Measurements from ENCODE around the gene ABCA2. TPM values are rescaled to one million over a fixed set of nuclear protein-coding genes. Genes with fewer than 3 reads are reported as not detected.

ABCA2 gene
- total and polyA plus RNA-seq, 3 donors from 2014 or later = 33.6 to 65.5 (median 56.0) TPM

- Histone ChIP-seq H3K4me3 (peak overlapping the region; percentile 59 to 67), H3K9me3 (no peaks in the 10 kb centered on the region), H3K27me3 (no peaks in the 10 kb centered on the region), H3K27ac (peak overlapping the region; percentile 31 to 55), H3K4me1 (peaks cover 10% of the 10 kb centered on the region), H3K36me3 (ENCODE audit: low read depth, missing control alignments) (no peaks in the 10 kb centered on the region)
- intact Hi-C loops (cut with DNase I; ENCODE audit: low total_unique reads) = no loop called here
- 2 to 6% methylated on average over 7 to 76 of the region's 96 CpGs for WGBS, 2 donors
- peak; percentile 57 for DNase-seq
- no peak for TF ChIP-seq CTCF (IDR thresholded peaks at IDR 0.05)
- no peak for TF ChIP-seq POLR2A (IDR thresholded peaks at IDR 0.05)
Measured at GRCh38 chr9:137045294-137046087, 17.5 kb upstream of the ABCA2 start.

- intact Hi-C loops (cut with DNase I; ENCODE audit: low total_unique reads) = no loop called here
- Histone ChIP-seq H3K9me3 (no peaks in the 10 kb centered on the region), H3K27me3 (no peaks in the 10 kb centered on the region), H3K4me1 (peaks cover 10% of the 10 kb centered on the region), H3K36me3 (ENCODE audit: low read depth, missing control alignments) (no peaks in the 10 kb centered on the region), H3K27ac (no peak overlapping the region), H3K4me3 (peak overlapping the region; percentile 59 to 66)
- no peak for DNase-seq
- TF ChIP-seq POLR2A (IDR thresholded peaks at IDR 0.05) = no peak
- TF ChIP-seq CTCF (IDR thresholded peaks at IDR 0.05) = no peak
- 18 to 26% methylated on average over 16 to 18 of the region's 18 CpGs for WGBS, 2 donors
Measured at GRCh38 chr9:137044502-137045177, 16.6 kb upstream of the ABCA2 start.

GRCh38 chr9:137044037-137044436 is 16.0 kb upstream of the ABCA2 start:
- no peaks in the 10 kb centered on the region for H3K36me3 ChIP-seq (ENCODE audit: low read depth, missing control alignments)
- H3K9me3 ChIP-seq = no peaks in the 10 kb centered on the region
- H3K4me3 ChIP-seq = no peak overlapping the region
- no peak for DNase-seq
- H3K4me1 ChIP-seq = peaks cover 10% of the 10 kb centered on the region
- intact Hi-C loops (cut with DNase I; ENCODE audit: low total_unique reads) = no loop called here
- no peaks in the 10 kb centered on the region for H3K27me3 ChIP-seq
- H3K27ac ChIP-seq = no peak overlapping the region
- TF ChIP-seq POLR2A (IDR thresholded peaks at IDR 0.05) (no peak), CTCF (IDR thresholded peaks at IDR 0.05) (no peak)
- 74% methylated on average over 6 to 12 of the region's 12 CpGs for WGBS, 2 donors

- no peak overlapping the region for H3K4me3 ChIP-seq
- H3K4me1 ChIP-seq = peaks cover 10% of the 10 kb centered on the region
- H3K27me3 ChIP-seq = no peaks in the 10 kb centered on the region
- H3K27ac ChIP-seq = peak overlapping the region in 1 of 2 donors; percentile 1
- 67 to 94% methylated on average over 3 to 33 of the region's 36 CpGs for WGBS, 2 donors
- no peak for DNase-seq
- TF ChIP-seq POLR2A (IDR thresholded peaks at IDR 0.05) = no peak
- TF ChIP-seq CTCF (IDR thresholded peaks at IDR 0.05) = no peak
- intact Hi-C loops (cut with DNase I; ENCODE audit: low total_unique reads) = no loop called here
- H3K36me3 ChIP-seq (ENCODE audit: low read depth, missing control alignments) = no peaks in the 10 kb centered on the region
- H3K9me3 ChIP-seq = no peaks in the 10 kb centered on the region
Measured at GRCh38 chr9:137042751-137043727, 15.0 kb upstream of the ABCA2 start.
